ENCODE measurements around the gene CEL. TPM values are rescaled to one million over a fixed set of nuclear protein-coding genes. Genes with fewer than 3 reads are reported as not detected.
"Not testable (repeated sequence)": the region's sequence is repeated elsewhere in the genome, so short reads cannot be mapped to it uniquely, and the experiment has no call there.

The CEL gene
- total RNA-seq, 2 donors from 2014 or later: 0.42 TPM; not detected in 1

DNA sequence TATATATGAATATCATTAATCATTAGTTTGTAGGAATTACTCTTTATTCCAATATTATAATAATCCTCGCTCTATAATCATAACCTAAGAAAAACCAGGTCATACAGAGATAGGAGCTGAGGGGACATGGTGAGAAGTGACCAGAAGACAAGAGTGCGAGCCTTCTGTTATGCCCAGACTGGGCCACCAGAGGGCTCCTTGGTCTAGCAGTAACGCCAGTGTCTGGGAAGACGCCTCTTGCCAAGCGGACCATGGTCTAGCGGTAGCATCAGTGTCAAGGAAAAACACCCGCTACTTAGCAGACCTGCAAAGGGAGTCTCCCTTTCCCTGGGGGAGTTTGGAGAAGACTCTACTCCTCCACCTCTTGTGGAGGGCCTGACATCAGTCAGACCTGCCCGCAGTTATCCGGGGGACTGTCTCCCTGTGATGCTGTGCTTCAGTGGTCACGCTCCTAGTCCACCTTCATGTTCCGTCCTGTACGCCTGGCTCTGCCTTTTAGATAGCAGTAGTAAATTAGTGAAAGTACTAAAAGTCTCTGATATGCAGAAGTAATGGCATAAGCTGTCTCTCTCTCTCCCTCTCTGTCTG is 20.8 kb upstream of the CEL start:
- not testable (repeated sequence) for H3K36me3 Mint-ChIP-seq (ENCODE audit: low read depth); H3K27me3 Mint-ChIP-seq; H3K4me3 Mint-ChIP-seq; H3K9me3 ChIP-seq (ENCODE audit: control insufficient read depth, low read length, poor library complexity, severe bottlenecking); ATAC-seq
- peaks cover 20% of the 10 kb centered on the region for H3K4me1 Mint-ChIP-seq
- DNase-seq: peak in 1 of 3 donors; percentile 31
- peak overlapping the region; percentile 71 for H3K27ac Mint-ChIP-seq

DNA sequence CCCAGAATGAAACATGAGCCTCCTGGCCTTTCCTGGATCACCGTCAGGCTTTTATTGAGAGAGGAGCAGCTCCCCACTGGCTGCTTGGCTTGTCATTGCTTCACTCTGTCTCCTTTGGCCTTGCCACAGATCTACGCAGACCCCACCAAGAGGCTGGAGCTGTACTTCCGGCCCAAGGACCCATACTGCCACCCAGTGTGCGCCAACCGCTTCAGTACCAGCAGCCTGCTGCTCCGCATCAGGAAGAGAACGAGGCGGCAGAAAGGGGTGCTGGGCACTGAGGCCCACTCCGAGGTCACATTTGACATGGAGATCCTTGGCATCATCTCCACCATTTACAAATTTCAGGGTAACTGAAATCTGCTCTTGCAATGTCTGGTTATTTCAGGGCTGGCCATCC is 19.8 kb upstream of the CEL start:
- H3K4me1 Mint-ChIP-seq: peaks cover 18% of the 10 kb centered on the region
- DNase-seq (no peak), ATAC-seq (no peak)
- H3K27me3 Mint-ChIP-seq: no peaks in the 10 kb centered on the region
- H3K27ac Mint-ChIP-seq: peak overlapping the region; percentile 71
- no peak overlapping the region for H3K4me3 Mint-ChIP-seq
- H3K36me3 Mint-ChIP-seq (ENCODE audit: low read depth): peaks cover 12% of the 10 kb centered on the region
- no peaks in the 10 kb centered on the region for H3K9me3 ChIP-seq (ENCODE audit: control insufficient read depth, low read length, poor library complexity, severe bottlenecking)

DNA sequence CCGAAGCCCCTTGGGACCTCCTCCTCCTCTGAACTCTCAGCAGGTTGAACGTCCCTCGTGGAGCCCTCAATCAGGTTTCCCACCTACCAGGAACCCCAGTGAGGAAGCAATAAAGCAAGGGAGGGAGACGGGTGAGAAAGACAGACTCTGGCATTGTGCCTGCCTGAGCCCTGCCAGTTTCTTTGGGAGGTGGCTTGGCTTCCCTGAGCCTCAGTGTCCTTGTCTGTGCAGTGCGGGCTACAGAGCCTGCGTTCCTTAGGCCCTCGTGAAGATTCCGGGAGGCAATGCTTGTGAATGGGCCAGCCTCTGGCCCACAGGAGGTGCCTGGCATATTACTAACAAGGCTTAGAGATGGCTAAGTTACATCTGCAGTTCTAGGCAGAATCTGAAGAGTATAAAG is 19.1 kb upstream of the CEL start:
- no peaks in the 10 kb centered on the region for H3K9me3 ChIP-seq (ENCODE audit: control insufficient read depth, low read length, poor library complexity, severe bottlenecking)
- H3K27ac Mint-ChIP-seq: no peak overlapping the region
- peaks cover 16% of the 10 kb centered on the region for H3K4me1 Mint-ChIP-seq
- peaks cover 12% of the 10 kb centered on the region for H3K36me3 Mint-ChIP-seq (ENCODE audit: low read depth)
- H3K27me3 Mint-ChIP-seq: no peaks in the 10 kb centered on the region
- DNase-seq (no peak), ATAC-seq (no peak)
- H3K4me3 Mint-ChIP-seq: peak overlapping the region; percentile 33

DNA sequence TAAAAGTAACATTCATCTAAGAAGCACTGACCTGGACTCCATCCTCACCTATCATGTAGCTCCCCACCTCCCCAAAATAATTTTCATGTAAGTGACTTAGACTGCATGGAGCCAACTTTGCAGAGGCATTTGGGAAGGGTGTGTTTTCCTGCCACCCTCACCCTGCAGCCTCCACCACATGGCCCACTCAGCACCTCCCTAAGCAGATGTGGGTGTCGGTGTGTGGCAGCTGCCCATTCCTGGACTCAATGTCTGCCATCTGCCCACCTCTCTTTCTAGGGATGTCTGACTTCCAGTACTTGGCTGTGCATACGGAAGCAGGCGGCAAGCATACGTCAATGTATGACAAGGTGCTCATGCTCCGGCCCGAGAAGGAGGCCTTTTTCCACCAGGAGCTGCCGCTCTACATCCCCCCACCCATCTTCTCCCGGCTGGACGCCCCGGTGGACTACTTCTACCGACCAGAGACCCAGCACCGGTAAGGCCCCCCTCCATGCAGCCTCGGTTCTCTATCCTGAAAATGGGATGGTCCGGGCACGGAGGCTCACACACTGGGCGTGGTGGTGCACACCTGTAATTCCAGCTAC is 18.2 kb upstream of the CEL start:
- no peak overlapping the region for H3K27ac Mint-ChIP-seq
- DNase-seq: no peak
- H3K4me3 Mint-ChIP-seq: no peak overlapping the region
- H3K36me3 Mint-ChIP-seq (ENCODE audit: low read depth): peaks cover 8% of the 10 kb centered on the region
- H3K27me3 Mint-ChIP-seq: no peaks in the 10 kb centered on the region
- H3K9me3 ChIP-seq (ENCODE audit: control insufficient read depth, low read length, poor library complexity, severe bottlenecking): no peaks in the 10 kb centered on the region
- ATAC-seq: no peak
- peaks cover 13% of the 10 kb centered on the region for H3K4me1 Mint-ChIP-seq

DNA sequence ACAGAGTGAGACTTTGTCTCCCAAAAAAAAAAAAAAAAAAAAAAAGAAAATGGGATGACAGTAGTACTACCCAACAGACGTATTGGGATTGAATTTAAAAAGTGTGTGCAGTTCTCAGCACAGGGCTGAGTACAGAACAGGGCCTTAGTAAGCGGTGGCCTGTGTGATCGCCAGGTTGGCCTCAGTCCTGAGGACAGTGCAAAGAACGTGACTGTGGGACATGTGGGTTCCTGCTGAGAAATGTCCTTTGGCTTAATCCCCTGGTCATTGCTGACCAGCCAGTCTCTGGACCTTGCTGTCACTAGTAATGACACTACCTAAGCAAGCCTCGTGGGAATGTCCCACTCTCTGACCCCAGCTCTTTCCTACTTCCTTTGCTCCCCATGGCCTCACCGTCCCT is 17.7 kb upstream of the CEL start:
- no peak for DNase-seq
- no peak for ATAC-seq
- no peak overlapping the region for H3K27ac Mint-ChIP-seq
- H3K9me3 ChIP-seq (ENCODE audit: control insufficient read depth, low read length, poor library complexity, severe bottlenecking): no peaks in the 10 kb centered on the region
- peaks cover 8% of the 10 kb centered on the region for H3K36me3 Mint-ChIP-seq (ENCODE audit: low read depth)
- H3K4me1 Mint-ChIP-seq: peaks cover 13% of the 10 kb centered on the region
- H3K4me3 Mint-ChIP-seq: no peak overlapping the region
- H3K27me3 Mint-ChIP-seq: no peaks in the 10 kb centered on the region

DNA sequence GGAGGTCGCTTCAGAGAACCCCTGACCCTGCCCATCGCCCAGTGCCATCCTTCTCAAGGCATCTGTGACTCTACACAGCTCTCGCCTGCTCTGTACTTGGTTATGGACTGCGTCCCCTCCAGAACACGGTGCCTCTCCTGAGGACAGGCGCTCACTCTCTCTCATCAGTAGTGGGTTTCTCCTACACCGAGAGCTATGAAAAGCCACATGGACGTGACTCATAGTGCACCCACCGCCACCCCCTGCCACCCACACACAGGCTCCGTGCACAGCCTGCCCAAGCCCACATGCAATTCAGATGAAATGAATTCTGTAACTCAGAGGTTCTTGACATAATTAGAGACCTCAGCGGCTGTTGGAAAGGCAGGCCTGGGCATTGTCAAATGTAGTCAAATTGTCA is 17.1 kb upstream of the CEL start:
- H3K4me3 Mint-ChIP-seq: no peak overlapping the region
- no peak for DNase-seq
- H3K27me3 Mint-ChIP-seq: no peaks in the 10 kb centered on the region
- ATAC-seq: no peak
- peaks cover 8% of the 10 kb centered on the region for H3K36me3 Mint-ChIP-seq (ENCODE audit: low read depth)
- H3K9me3 ChIP-seq (ENCODE audit: control insufficient read depth, low read length, poor library complexity, severe bottlenecking): no peaks in the 10 kb centered on the region
- peaks cover 12% of the 10 kb centered on the region for H3K4me1 Mint-ChIP-seq
- H3K27ac Mint-ChIP-seq: no peak overlapping the region

DNA sequence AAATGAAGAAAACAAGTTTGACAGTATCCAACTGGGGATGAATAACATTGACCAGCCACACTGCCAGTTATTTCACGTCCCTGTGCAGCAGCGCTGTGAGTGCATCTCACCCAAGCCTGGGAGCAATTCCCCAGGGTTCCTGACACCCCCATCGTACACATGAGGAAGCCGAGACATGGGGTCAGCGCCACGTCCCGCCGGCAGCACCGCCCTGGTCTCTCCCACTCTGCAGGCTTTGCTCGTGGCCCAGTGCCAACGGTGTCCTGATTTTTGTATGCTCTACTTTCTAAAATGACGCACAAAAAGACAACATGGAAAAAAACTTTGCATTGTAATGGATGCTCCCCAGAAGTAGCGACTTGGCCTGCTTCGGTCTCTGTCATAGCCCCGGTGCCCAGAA is 16.6 kb upstream of the CEL start:
- no peaks in the 10 kb centered on the region for H3K9me3 ChIP-seq (ENCODE audit: control insufficient read depth, low read length, poor library complexity, severe bottlenecking)
- Mint-ChIP-seq H3K4me3 (no peak overlapping the region), H3K27ac (no peak overlapping the region), H3K36me3 (ENCODE audit: low read depth) (peaks cover 8% of the 10 kb centered on the region), H3K4me1 (peaks cover 7% of the 10 kb centered on the region), H3K27me3 (no peaks in the 10 kb centered on the region)
- DNase-seq (no peak), ATAC-seq (no peak)

DNA sequence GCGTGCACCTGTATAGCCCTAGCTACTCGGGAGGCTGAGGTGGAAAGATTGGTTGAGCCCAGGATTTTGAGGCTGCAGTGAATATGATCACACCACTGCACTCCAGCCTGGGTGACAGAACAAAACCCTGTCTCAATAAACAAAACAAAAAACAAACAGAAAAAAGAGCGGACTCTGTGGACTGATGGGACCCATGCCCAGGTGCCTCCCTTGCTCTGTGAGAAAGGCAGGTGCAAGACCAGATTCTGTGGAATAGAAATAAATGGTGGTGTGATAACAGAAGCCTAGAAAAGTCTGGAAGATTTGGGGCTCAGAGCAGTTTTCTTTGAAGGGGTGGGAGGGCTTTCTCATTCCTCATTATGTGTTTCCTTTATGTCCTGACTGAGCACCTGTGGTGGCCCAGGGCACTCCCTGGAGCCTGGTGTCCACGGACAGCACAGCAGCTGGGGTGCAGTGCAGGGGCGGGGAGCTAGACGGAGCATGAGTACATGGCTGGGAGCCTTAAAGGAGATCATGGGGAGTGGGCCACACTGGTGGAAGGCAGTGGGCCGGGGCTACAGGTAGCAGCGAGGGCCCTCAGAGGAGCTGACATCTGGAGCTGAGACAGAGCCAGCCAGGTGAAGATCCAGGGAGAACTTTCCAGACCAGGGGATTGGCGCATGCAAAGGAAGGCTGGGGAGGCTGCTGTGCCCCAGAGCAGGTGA is 15.4 kb upstream of the CEL start:
- Mint-ChIP-seq H3K36me3 (ENCODE audit: low read depth) (peaks cover 8% of the 10 kb centered on the region), H3K4me3 (no peak overlapping the region), H3K27me3 (no peaks in the 10 kb centered on the region), H3K4me1 (peaks cover 3% of the 10 kb centered on the region), H3K27ac (peak overlapping the region; percentile 54)
- no peaks in the 10 kb centered on the region for H3K9me3 ChIP-seq (ENCODE audit: control insufficient read depth, low read length, poor library complexity, severe bottlenecking)
- ATAC-seq: no peak
- DNase-seq: no peak

DNA sequence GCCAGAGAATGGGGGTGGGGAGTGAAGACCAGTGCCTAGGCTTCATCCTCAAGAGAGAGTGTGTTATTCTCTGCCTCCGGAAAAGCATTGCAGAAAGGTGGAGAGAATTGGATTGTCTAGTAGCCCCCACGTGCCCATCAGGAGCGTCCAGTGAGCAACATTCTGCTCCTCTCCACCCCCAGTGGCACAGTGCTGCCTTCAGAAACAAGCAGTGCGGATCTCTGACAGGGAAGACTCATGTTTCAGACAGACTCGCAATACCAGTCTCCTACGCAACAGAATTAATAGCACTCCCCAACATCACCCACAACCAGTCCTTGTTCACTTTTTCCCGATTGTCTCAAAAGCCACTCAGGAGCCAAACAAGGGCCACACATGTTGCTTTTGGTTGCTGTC is 14.9 kb upstream of the CEL start:
- ATAC-seq (no peak), DNase-seq (no peak)
- H3K4me3 Mint-ChIP-seq: no peak overlapping the region
- H3K27me3 Mint-ChIP-seq: no peaks in the 10 kb centered on the region
- H3K9me3 ChIP-seq (ENCODE audit: control insufficient read depth, low read length, poor library complexity, severe bottlenecking): no peaks in the 10 kb centered on the region
- peak overlapping the region; percentile 54 for H3K27ac Mint-ChIP-seq
- peaks cover 3% of the 10 kb centered on the region for H3K4me1 Mint-ChIP-seq
- H3K36me3 Mint-ChIP-seq (ENCODE audit: low read depth): peaks cover 8% of the 10 kb centered on the region

DNA sequence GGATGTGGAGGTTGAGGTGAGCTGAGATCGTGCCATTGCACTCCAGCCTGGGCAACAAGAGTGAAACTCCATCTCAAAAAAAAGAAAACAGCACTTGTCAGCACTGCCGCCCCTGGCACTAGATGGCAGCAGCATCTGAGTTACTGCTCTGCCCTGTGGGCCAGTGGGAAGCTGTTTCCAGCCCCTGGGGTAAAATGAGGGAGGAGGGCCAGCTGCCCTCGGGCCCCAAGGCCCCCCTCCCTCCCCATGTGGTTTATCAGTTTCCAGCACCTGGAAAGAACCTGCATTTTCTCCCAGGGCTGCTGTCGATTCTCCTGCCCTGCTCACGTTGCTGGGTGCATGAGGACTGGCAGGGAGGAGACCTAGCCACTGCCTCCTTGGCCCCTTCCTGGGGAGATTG is 13.2 kb upstream of the CEL start:
- H3K27ac Mint-ChIP-seq: no peak overlapping the region

DNA sequence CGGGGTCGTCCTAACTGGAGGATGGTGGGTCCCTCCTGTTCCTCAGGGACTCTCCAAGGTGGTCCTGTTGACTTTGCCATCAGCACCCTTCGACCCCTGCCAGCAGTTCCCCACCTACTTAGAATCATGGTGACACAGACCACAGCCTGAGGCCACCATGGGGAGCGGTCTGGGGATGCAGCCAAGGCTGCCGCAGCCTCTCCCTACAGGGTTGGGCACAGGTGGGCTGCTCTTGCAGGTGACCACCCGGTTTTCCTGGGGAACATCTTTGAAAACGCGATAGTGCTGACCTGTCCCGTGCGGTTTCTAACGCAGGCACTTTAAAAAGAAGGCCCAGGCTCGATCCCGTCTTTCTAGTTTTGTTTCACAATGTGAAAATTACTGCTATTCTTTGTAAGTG is 12.7 kb upstream of the CEL start:
- H3K4me1 Mint-ChIP-seq: peaks cover 3% of the 10 kb centered on the region
- peaks cover 11% of the 10 kb centered on the region for H3K36me3 Mint-ChIP-seq (ENCODE audit: low read depth)
- H3K27ac Mint-ChIP-seq: no peak overlapping the region
- ATAC-seq: no peak
- H3K4me3 Mint-ChIP-seq: no peak overlapping the region
- no peak for DNase-seq
- no peaks in the 10 kb centered on the region for H3K27me3 Mint-ChIP-seq
- H3K9me3 ChIP-seq (ENCODE audit: control insufficient read depth, low read length, poor library complexity, severe bottlenecking): no peaks in the 10 kb centered on the region

More for the DNA sequence above, 13.2 kb upstream of the CEL start:
- Mint-ChIP-seq H3K27me3 (no peaks in the 10 kb centered on the region), H3K4me1 (peaks cover 3% of the 10 kb centered on the region), H3K36me3 (ENCODE audit: low read depth) (peaks cover 11% of the 10 kb centered on the region), H3K4me3 (no peak overlapping the region)
- ATAC-seq: peak; percentile 64
- DNase-seq: no peak
- H3K9me3 ChIP-seq (ENCODE audit: control insufficient read depth, low read length, poor library complexity, severe bottlenecking): no peaks in the 10 kb centered on the region

DNA sequence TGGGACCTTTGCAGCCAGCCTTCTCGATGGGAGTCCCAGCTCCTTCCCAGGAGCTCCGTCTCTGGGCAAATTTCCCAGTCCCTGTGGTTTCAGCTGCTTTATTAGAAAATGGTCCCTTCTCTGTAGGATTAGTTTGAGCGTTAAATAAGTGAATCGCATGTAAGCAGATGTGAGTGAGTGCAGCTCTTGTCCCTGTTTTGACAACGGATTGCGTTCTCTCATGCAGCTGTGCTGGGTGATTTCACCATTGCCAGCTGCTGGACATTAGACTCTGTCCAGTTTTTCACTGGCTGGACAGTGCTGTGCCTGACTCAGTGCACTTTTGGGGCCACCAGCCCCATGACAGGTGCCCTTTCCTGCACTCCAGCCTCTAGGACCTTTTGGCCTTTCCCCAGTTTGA is 11.6 kb upstream of the CEL start:
- ATAC-seq (no peak), DNase-seq (no peak)
- no peaks in the 10 kb centered on the region for H3K27me3 Mint-ChIP-seq
- peaks cover 7% of the 10 kb centered on the region for H3K36me3 Mint-ChIP-seq (ENCODE audit: low read depth)
- no peaks in the 10 kb centered on the region for H3K9me3 ChIP-seq (ENCODE audit: control insufficient read depth, low read length, poor library complexity, severe bottlenecking)
- no peak overlapping the region for H3K4me3 Mint-ChIP-seq
- no peaks in the 10 kb centered on the region for H3K4me1 Mint-ChIP-seq
- H3K27ac Mint-ChIP-seq: no peak overlapping the region

DNA sequence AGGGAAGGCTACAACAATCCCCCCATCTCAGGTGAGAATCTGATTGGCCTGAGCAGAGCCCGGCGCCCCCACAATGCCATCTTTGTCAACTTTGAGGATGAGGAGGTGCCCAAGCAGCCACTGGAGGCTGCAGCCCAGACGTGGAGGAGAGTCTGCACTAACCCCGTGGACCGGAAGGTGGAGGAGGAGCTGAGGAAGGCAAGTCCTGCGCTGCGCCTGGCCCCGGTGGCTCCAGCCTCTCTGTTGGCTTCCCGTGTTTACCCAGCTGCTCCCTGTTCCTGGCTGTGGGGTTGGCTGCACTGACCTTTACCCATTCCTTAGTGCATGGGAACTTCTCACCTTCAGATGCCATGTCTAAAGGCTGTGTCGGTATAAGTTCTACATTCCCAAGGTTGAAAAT is 11.0 kb upstream of the CEL start:
- H3K4me3 Mint-ChIP-seq: no peak overlapping the region
- H3K27me3 Mint-ChIP-seq: no peaks in the 10 kb centered on the region
- ATAC-seq (no peak), DNase-seq (no peak)
- peaks cover 7% of the 10 kb centered on the region for H3K36me3 Mint-ChIP-seq (ENCODE audit: low read depth)
- no peaks in the 10 kb centered on the region for H3K9me3 ChIP-seq (ENCODE audit: control insufficient read depth, low read length, poor library complexity, severe bottlenecking)
- no peak overlapping the region for H3K27ac Mint-ChIP-seq
- no peaks in the 10 kb centered on the region for H3K4me1 Mint-ChIP-seq
